Ishikawa (cell line): ENCODE results near the gene CAPZA1.

ENCODE experiments used
- CEBPB ChIP-seq: IDR thresholded peaks from 2 replicates; pipeline ENCODE4 v1.6.1; 2012
- CREB1 ChIP-seq: IDR thresholded peaks from 2 replicates; pipeline ENCODE4 v1.6.1; 2012; ENCODE audit warnings: low read depth
- EGR1 ChIP-seq: IDR thresholded peaks from 2 replicates; pipeline ENCODE4 v1.6.1; 2012
- EP300 ChIP-seq: IDR thresholded peaks from 2 replicates; pipeline ENCODE4 v1.6.1; 2012; ENCODE audit warnings: borderline replicate concordance
- FOXM1 ChIP-seq: IDR thresholded peaks from 2 replicates; pipeline ENCODE4 v1.6.1; 2012; ENCODE audit warnings: low read depth, borderline replicate concordance
- NFIC ChIP-seq: IDR thresholded peaks from 2 replicates; pipeline ENCODE4 v1.6.1; 2012
- RAD21 ChIP-seq: IDR thresholded peaks from 2 replicates; pipeline ENCODE4 v1.6.1; 2012; ENCODE audit warnings: low read depth
- TAF1 ChIP-seq: IDR thresholded peaks from 2 replicates; pipeline ENCODE4 v1.6.1; 2012; ENCODE audit warnings: low read depth, mild to moderate bottlenecking
- TCF12 ChIP-seq: IDR thresholded peaks from 2 replicates; pipeline ENCODE4 v1.6.1; 2012; ENCODE audit warnings: low read depth
- TEAD4 ChIP-seq: IDR thresholded peaks from 2 replicates; pipeline ENCODE4 v1.6.1; 2012
- YY1 ChIP-seq: IDR thresholded peaks from 2 replicates; pipeline ENCODE4 v1.6.1; 2012; ENCODE audit warnings: low read depth
- ZBTB7A ChIP-seq: IDR thresholded peaks from 2 replicates; pipeline ENCODE4 v1.6.1; 2012; ENCODE audit warnings: low read depth
- TF ChIP-seq, protein P1 (sequence below): IDR thresholded peaks from 2 replicates; pipeline ENCODE4 v1.6.1; 2012
- TF ChIP-seq, protein P2 (sequence below): IDR thresholded peaks from 2 replicates; pipeline ENCODE4 v1.6.1; 2012; ENCODE audit warnings: low read depth, mild to moderate bottlenecking
- TF ChIP-seq, protein P3 (sequence below): IDR thresholded peaks from 2 replicates; pipeline ENCODE4 v1.6.1; 2012

The CAPZA1 gene

DNA sequence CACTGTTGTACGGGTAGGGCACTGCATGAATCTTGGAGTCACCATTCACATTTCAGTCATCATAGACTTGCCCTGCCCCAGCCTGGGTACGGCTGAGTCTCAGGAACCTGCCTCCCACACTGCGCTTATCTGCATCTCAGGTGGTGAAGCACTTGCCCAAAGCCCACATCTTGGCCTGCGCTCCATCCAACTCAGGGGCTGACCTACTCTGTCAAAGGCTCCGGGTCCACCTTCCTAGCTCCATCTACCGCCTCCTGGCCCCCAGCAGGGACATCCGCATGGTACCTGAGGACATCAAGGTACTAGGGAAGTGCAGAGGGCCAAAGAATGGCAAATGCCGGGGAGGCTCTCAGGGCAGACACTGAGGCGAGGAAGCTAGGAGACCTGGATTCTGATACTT lies 75.6 kb downstream of the CAPZA1 start:
- TF ChIP-seq TCF12 (no peak), NFIC (no peak), EGR1 (no peak), CREB1 (no peak), FOXM1 (no peak), ZBTB7A (no peak), CEBPB (no peak), YY1 (no peak), RAD21 (no peak)
- TF ChIP-seq, protein P1, sequence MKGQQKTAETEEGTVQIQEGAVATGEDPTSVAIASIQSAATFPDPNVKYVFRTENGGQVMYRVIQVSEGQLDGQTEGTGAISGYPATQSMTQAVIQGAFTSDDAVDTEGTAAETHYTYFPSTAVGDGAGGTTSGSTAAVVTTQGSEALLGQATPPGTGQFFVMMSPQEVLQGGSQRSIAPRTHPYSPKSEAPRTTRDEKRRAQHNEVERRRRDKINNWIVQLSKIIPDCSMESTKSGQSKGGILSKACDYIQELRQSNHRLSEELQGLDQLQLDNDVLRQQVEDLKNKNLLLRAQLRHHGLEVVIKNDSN = no peak
- TF ChIP-seq, protein P2, sequence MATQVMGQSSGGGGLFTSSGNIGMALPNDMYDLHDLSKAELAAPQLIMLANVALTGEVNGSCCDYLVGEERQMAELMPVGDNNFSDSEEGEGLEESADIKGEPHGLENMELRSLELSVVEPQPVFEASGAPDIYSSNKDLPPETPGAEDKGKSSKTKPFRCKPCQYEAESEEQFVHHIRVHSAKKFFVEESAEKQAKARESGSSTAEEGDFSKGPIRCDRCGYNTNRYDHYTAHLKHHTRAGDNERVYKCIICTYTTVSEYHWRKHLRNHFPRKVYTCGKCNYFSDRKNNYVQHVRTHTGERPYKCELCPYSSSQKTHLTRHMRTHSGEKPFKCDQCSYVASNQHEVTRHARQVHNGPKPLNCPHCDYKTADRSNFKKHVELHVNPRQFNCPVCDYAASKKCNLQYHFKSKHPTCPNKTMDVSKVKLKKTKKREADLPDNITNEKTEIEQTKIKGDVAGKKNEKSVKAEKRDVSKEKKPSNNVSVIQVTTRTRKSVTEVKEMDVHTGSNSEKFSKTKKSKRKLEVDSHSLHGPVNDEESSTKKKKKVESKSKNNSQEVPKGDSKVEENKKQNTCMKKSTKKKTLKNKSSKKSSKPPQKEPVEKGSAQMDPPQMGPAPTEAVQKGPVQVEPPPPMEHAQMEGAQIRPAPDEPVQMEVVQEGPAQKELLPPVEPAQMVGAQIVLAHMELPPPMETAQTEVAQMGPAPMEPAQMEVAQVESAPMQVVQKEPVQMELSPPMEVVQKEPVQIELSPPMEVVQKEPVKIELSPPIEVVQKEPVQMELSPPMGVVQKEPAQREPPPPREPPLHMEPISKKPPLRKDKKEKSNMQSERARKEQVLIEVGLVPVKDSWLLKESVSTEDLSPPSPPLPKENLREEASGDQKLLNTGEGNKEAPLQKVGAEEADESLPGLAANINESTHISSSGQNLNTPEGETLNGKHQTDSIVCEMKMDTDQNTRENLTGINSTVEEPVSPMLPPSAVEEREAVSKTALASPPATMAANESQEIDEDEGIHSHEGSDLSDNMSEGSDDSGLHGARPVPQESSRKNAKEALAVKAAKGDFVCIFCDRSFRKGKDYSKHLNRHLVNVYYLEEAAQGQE = no peak
- TF ChIP-seq, protein P3, sequence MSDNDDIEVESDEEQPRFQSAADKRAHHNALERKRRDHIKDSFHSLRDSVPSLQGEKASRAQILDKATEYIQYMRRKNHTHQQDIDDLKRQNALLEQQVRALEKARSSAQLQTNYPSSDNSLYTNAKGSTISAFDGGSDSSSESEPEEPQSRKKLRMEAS = no peak

DNA sequence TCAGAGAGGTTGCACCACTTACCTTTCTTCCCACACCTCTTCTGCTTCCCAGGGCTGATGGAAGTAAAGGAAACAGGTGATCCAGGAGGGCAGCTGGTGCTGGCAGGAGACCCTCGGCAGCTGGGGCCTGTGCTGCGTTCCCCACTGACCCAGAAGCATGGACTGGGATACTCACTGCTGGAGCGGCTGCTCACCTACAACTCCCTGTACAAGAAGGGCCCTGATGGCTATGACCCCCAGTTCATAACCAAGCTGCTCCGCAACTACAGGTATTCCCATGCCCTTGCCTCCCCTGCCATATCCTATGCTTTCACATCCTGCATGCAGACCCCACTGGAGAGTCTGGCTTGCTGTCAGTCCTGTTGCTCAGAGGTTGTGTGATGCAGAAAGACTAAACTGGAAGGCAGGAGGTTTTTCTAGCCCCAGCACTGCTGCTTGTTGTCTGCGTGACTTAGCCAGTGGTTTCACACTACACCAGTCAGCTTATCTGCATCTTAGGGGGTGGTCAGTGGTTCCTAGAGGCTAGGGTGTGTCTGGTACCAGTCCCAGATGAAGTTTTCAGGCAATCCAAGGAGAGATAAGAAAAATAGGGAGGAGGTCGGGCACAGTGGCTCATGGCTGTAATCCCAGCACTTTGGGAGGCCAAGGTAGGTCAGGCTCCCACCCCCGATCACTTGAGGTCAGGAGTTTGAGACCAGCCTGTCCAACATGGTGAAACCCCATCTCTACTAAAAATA lies 77.1 kb downstream of the CAPZA1 start:
- TF ChIP-seq RAD21 = no peak
- TF ChIP-seq ZBTB7A = no peak
- TF ChIP-seq YY1 = no peak
- no peak for TF ChIP-seq FOXM1
- TF ChIP-seq, protein P1 = no peak
- TF ChIP-seq EP300 = no peak
- TF ChIP-seq TEAD4 = no peak

DNA sequence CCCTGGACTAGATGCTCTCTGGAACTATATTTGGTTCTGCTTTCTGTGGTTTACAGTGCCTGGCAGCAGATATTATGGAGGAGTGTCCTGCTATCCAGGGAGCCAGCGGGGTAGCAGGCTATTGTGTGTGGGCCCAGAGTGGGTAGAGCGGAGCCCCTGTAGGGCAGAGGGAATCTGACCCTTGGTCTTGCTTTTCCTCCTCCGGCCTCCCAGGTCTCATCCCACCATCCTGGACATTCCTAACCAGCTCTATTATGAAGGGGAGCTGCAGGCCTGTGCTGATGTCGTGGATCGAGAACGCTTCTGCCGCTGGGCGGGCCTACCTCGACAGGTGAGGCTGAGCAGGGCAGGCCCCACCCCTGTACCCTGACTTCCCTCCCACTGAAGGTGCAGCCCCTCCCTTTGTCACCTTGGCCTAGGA lies 78.2 kb downstream of the CAPZA1 start:
- TF ChIP-seq EP300 (no peak), TEAD4 (no peak)
- TF ChIP-seq, protein P1 = no peak

DNA sequence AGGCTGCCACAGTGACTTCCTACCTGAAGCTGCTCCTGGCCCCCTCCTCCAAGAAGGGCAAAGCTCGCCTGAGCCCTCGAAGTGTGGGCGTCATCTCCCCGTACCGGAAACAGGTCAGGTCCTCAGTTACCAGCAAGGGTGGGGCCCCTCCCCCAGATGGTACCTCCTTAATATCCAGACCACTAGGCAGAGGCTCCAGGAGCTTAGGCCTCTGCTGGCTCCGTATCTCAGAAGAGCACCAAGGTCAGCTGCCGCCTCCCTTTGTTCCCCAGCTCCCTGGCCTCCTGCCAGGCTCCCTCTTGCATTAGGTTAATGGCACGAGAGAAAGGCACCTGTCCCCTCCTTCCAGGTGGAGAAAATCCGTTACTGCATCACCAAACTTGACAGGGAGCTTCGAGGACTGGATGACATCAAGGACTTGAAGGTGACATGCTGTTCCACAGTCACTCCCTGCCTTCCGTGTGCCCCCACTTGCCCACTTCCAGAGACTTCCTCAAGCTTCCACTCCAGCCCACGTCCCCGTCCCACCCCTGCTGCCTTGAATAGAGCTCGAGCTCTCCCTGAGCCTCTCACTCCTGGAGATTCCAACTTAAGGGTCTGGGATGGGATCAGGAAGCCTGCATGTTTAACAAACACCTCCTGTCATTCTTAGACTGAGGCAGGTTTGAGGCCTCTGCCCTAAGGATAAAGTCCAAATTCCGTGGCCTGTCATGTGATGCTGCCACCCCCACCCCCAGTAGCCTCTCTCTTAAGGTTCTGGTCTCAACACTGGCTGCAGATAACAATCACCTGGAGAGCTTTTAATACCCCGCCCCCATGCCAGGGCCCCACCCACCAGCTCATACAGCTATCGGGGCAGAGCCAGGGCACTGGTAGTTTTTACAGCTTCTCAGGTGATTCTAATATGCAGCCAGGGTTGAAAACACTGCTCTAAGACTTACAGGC lies 79.0 kb downstream of the CAPZA1 start:
- TF ChIP-seq FOXM1 = no peak
- no peak for TF ChIP-seq EGR1
- TF ChIP-seq CREB1 = no peak
- peak; percentile 69 for TF ChIP-seq NFIC
- TF ChIP-seq YY1 = no peak
- no peak for TF ChIP-seq TAF1
- TF ChIP-seq, protein P1 = peak; percentile 54
- TF ChIP-seq, protein P2 = no peak
- TF ChIP-seq RAD21 = no peak

DNA sequence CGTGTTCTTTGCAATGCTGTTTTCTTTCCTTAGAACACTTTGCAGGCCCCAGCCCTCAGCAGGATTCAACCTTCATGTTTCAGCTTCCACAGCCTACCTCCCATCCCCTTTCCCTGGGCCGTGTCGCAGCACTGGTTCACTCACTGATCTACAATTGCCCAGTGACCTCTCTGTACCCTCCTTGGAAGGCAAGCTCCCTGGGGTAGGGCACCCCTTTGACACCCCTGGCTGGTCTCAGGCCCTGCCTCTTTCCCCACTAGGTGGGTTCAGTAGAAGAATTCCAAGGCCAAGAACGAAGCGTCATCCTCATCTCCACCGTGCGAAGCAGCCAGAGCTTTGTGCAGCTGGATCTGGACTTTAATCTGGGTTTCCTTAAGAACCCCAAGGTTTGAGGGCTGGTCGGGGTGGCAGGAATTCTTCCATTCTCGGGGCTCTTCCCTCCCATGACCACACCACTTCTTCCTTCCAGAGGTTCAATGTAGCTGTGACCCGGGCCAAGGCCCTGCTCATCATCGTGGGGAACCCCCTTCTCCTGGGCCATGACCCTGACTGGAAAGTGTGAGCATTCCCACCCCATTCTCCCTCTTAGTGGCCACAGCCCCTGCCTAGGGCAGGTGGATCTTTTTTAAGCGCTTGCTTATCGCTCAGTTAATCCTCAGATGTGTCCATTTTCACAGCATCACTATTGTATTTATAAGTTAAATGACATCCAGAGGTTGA lies 80.0 kb downstream of the CAPZA1 start:
- TF ChIP-seq FOXM1 = no peak
- TF ChIP-seq ZBTB7A = no peak
- no peak for TF ChIP-seq TCF12
- no peak for TF ChIP-seq YY1
- TF ChIP-seq CREB1 = no peak
- TF ChIP-seq EGR1 = no peak
- TF ChIP-seq, protein P3 = no peak
- no peak for TF ChIP-seq RAD21
